Liver (tissue), 9 donors: ENCODE measurements around the gene ZNF678. TPM values are rescaled to one million over a fixed set of nuclear protein-coding genes. Genes with fewer than 3 reads are reported as not detected.

ENCODE experiments used
- DNase-seq: peaks from one replicate; pipeline ENCODE4 v3.0.0-alpha.2; 2017; ENCODE audit warnings: low spot score
- H3K27ac ChIP-seq, 2 donors: one replicate each; pipeline ENCODE4 v1.7.0; 2013; ENCODE audit warnings: inconsistent platforms in 2 of 2, low read length in 2 of 2, control low read depth in 1 of 2, low read depth in 1 of 2, mild to moderate bottlenecking in 1 of 2
- H3K27me3 ChIP-seq, 4 donors: one replicate each; pipeline versions ENCODE4 v1.6.1 to v1.7.0; 2013; ENCODE audit warnings: low read length in 3 of 4, inconsistent platforms in 1 of 4, mild to moderate bottlenecking in 1 of 4, moderate library complexity in 1 of 4; ENCODE audit not compliant: control insufficient read depth in 4 of 4, insufficient read depth in 4 of 4
- H3K36me3 ChIP-seq, 4 donors: one replicate each; pipeline versions ENCODE4 v1.6.1 to v1.7.0; 2013; ENCODE audit warnings: low read length in 3 of 4, mild to moderate bottlenecking in 3 of 4, low read depth in 1 of 4, moderate library complexity in 1 of 4; ENCODE audit not compliant: control insufficient read depth in 4 of 4, insufficient read depth in 3 of 4
- H3K4me1 ChIP-seq, 4 donors: one replicate each; pipeline versions ENCODE4 v1.6.1 to v1.7.0; 2013; ENCODE audit warnings: low read length in 3 of 4, mild to moderate bottlenecking in 3 of 4, moderate library complexity in 1 of 4; ENCODE audit not compliant: control insufficient read depth in 4 of 4, insufficient read depth in 4 of 4
- H3K4me3 ChIP-seq, 3 donors: one replicate each; pipeline versions ENCODE4 v1.6.1 to v1.7.0; 2013; ENCODE audit warnings: low read length in 3 of 3, control low read depth in 1 of 3, low read depth in 1 of 3, mild to moderate bottlenecking in 1 of 3
- H3K9ac ChIP-seq, 2 donors: one replicate each; pipeline ENCODE4 v1.7.0; 2013; ENCODE audit warnings: low read length in 2 of 2, mild to moderate bottlenecking in 2 of 2, moderate library complexity in 2 of 2, control low read depth in 1 of 2, low read depth in 1 of 2
- H3K9me3 ChIP-seq, 4 donors: one replicate each; pipeline versions ENCODE4 v1.6.1 to v1.7.0; 2013; ENCODE audit warnings: low read length in 3 of 4; ENCODE audit not compliant: control insufficient read depth in 4 of 4
- ATF3 ChIP-seq: IDR thresholded peaks from 2 replicates; pipeline ENCODE4 v1.6.1; 2016; ENCODE audit warnings: antibody characterized with exemption
- CTCF ChIP-seq: fragments of 150-350 bp; IDR thresholded peaks from 2 replicates; pipeline ENCODE4 v1.5.1; 2017; ENCODE audit warnings: improper control_type of control experiment, low read depth, low read length; ENCODE audit not compliant: missing input control
- EGR1 ChIP-seq, 2 donors: IDR thresholded peaks; 2 replicates each; pipeline ENCODE4 v1.6.1; 2016 to 2018; ENCODE audit warnings: antibody characterized with exemption in 2 of 2, low read depth in 2 of 2
- FOXA1 ChIP-seq: IDR thresholded peaks from 2 replicates; pipeline ENCODE4 v1.6.1; 2016; ENCODE audit warnings: antibody characterized with exemption
- FOXA2 ChIP-seq: IDR thresholded peaks from 2 replicates; pipeline ENCODE4 v1.6.1; 2016; ENCODE audit warnings: antibody characterized with exemption
- HNF4A ChIP-seq, 2 donors: conservative IDR thresholded peaks; 2 replicates each; pipeline ENCODE4 v1.6.1; 2016; ENCODE audit warnings: antibody characterized with exemption in 2 of 2, mild to moderate bottlenecking in 2 of 2
- HNF4G ChIP-seq: IDR thresholded peaks from 2 replicates; pipeline ENCODE4 v1.6.1; 2016; ENCODE audit warnings: antibody characterized with exemption
- JUND ChIP-seq, 2 donors: IDR thresholded peaks; 2 replicates each; pipeline ENCODE4 v1.6.1; 2016; ENCODE audit warnings: antibody characterized with exemption in 2 of 2
- MAX ChIP-seq: IDR thresholded peaks from 2 replicates; pipeline ENCODE4 v1.6.1; 2016; ENCODE audit warnings: antibody characterized with exemption
- NR2F2 ChIP-seq: IDR thresholded peaks from 2 replicates; pipeline ENCODE4 v1.6.1; 2016; ENCODE audit warnings: antibody characterized with exemption
- RAD21 ChIP-seq, 2 donors: IDR thresholded peaks; 2 replicates each; pipeline ENCODE4 v1.6.1; 2016; ENCODE audit warnings: antibody characterized with exemption in 2 of 2, mild to moderate bottlenecking in 2 of 2
- REST ChIP-seq: IDR thresholded peaks from 2 replicates; pipeline ENCODE4 v1.6.1; 2016; ENCODE audit warnings: antibody characterized with exemption, mild to moderate bottlenecking
- RXRA ChIP-seq, 2 donors: IDR thresholded peaks; 2 replicates each; pipeline ENCODE4 v1.6.1; 2017 to 2018; ENCODE audit warnings: antibody characterized with exemption in 2 of 2, mild to moderate bottlenecking in 1 of 2
- SP1 ChIP-seq: IDR thresholded peaks from 2 replicates; pipeline ENCODE4 v1.6.1; 2018; ENCODE audit warnings: antibody characterized with exemption, mild to moderate bottlenecking
- TAF1 ChIP-seq: conservative IDR thresholded peaks from 2 replicates; pipeline ENCODE4 v1.6.1; 2016; ENCODE audit warnings: antibody characterized with exemption, mild to moderate bottlenecking
- YY1 ChIP-seq: IDR thresholded peaks from 2 replicates; pipeline ENCODE4 v1.6.1; 2016; ENCODE audit warnings: antibody characterized with exemption, mild to moderate bottlenecking
- ZBTB33 ChIP-seq: IDR thresholded peaks from 2 replicates; pipeline ENCODE4 v1.6.1; 2016; ENCODE audit warnings: antibody characterized with exemption
- WGBS: extraction: QIAGEN DNeasy Blood & Tissue Kit; methylation state at CpG from one replicate; pipeline ENCODE4 v1.1.7; 2013; 5-methylcytosine and 5-hydroxymethylcytosine counted together
- polyA plus RNA-seq, 2 donors: library from polyadenylated mRNA; stranded (reverse) in 1 of 2; unstranded in 1 of 2; fragments of 200-250 nt in 1 of 2; fragments of >200 nt in 1 of 2; fragmentation: Nextera tagmentation in 1 of 2; extraction: Ambion mirVana in 1 of 2; gene quantifications; one replicate each; pipeline versions ENCODE4 v1.2.1 to v1.2.3, GENCODE V29; 2013 to 2015
- total RNA-seq, 2 donors: library from RNA; depleted of rRNA; stranded (reverse); fragments of >200 nt; gene quantifications; one replicate each; pipeline ENCODE4 v1.2.3, GENCODE V29; 2014
- donor health status: healthy.
- donor health status: healthy.
- donor health status: healthy.
- donor health status: healthy.
- donor health status: healthy.

ZNF678 gene
- total and polyA plus RNA-seq, 4 donors = 0.76 to 16.6 (median 4.2) TPM

GRCh38 chr1:227666286-227666685 is 102.9 kb downstream of the ZNF678 start:
- Histone ChIP-seq H3K27ac (no peak overlapping the region), H3K9me3 (peaks cover 46 to 97% (median 65%) of the 10 kb centered on the region in 4 donors), H3K4me1 (no peaks in the 10 kb centered on the region), H3K27me3 (no peaks in the 10 kb centered on the region), H3K36me3 (peaks cover 0 to 5% (median 0%) of the 10 kb centered on the region in 4 donors), H3K4me3 (peak overlapping the region in 2 of 3 donors; percentile 22 to 45), H3K9ac (no peak overlapping the region)
- DNase-seq = no peak
- no peak for TF ChIP-seq HNF4A (conservative IDR thresholded peaks at IDR 0.05)
- no peak for TF ChIP-seq FOXA2
- TF ChIP-seq JUND (IDR thresholded peaks at IDR 0.05) = no peak
- WGBS = 92% methylated on average over 2 of the region's 2 CpGs

GRCh38 chr1:227673441-227673840 is 110.1 kb downstream of the ZNF678 start:
- Histone ChIP-seq H3K9ac (no peak overlapping the region), H3K27me3 (no peaks in the 10 kb centered on the region), H3K27ac (no peak overlapping the region), H3K4me3 (no peak overlapping the region), H3K9me3 (peaks cover 32 to 71% (median 46%) of the 10 kb centered on the region in 4 donors), H3K36me3 (no peaks in the 10 kb centered on the region), H3K4me1 (no peaks in the 10 kb centered on the region)
- DNase-seq = no peak
- TF ChIP-seq NR2F2 (no peak), YY1 (no peak), JUND (IDR thresholded peaks at IDR 0.05) (no peak), EGR1 (IDR thresholded peaks at IDR 0.05; ENCODE audit: low read depth in 2 of 2) (no peak), ATF3 (no peak)
- 91% methylated on average over 1 of the region's 1 CpG for WGBS

GRCh38 chr1:227685807-227686206 is 122.5 kb downstream of the ZNF678 start:
- 85% methylated on average over 8 of the region's 8 CpGs for WGBS
- peaks cover 19 to 42% (median 28%) of the 10 kb centered on the region in 4 donors for H3K9me3 ChIP-seq

More at GRCh38 chr1:227685807-227686206, 122.5 kb downstream of the ZNF678 start:
- H3K36me3 ChIP-seq = peaks cover 0 to 2% (median 0%) of the 10 kb centered on the region in 4 donors
- H3K27me3 ChIP-seq = no peaks in the 10 kb centered on the region
- DNase-seq = no peak
- H3K27ac ChIP-seq = no peak overlapping the region
- TF ChIP-seq CTCF = no peak
- no peak for TF ChIP-seq REST
- TF ChIP-seq MAX = no peak
- TF ChIP-seq RXRA (IDR thresholded peaks at IDR 0.05) = no peak
- TF ChIP-seq HNF4G = no peak
- TF ChIP-seq FOXA1 = no peak
- TF ChIP-seq JUND (IDR thresholded peaks at IDR 0.05) = no peak
- TF ChIP-seq SP1 = no peak
- no peak for TF ChIP-seq YY1
- TF ChIP-seq TAF1 = no peak
- no peak for TF ChIP-seq ATF3
- TF ChIP-seq FOXA2 = no peak
- TF ChIP-seq NR2F2 = no peak
- TF ChIP-seq ZBTB33 = no peak
- no peak for TF ChIP-seq HNF4A (conservative IDR thresholded peaks at IDR 0.05)
- no peak for TF ChIP-seq RAD21 (IDR thresholded peaks at IDR 0.05)
- no peak overlapping the region for H3K9ac ChIP-seq
- H3K4me1 ChIP-seq = no peaks in the 10 kb centered on the region
- H3K4me3 ChIP-seq = no peak overlapping the region
